ENCODE results near the gene SYNGR1. TPM values are rescaled to one million over a fixed set of nuclear protein-coding genes. Genes with fewer than 3 reads are reported as not detected.

Gene SYNGR1
- total RNA-seq, 1 donor from 2014 or later = 11.0 TPM

- peaks cover 25% of the 10 kb centered on the region for H4K20me1 ChIP-seq (ENCODE audit: low read depth)
- H3K27me3 Mint-ChIP-seq (ENCODE audit: insufficient read depth, low read depth) = peaks cover 4% of the 10 kb centered on the region
- no peak overlapping the region for H3K27ac ChIP-seq
- H3K27me3 ChIP-seq = no peaks in the 10 kb centered on the region
- H3K4me3 Mint-ChIP-seq = no peak overlapping the region
- peaks cover 29% of the 10 kb centered on the region for H3K4me1 Mint-ChIP-seq
- DNase-seq (ENCODE audit: low spot score) = no peak
- H3F3A ChIP-seq (ENCODE audit: low read depth) = peaks cover 8% of the 10 kb centered on the region
- no peak overlapping the region for H3K9ac ChIP-seq
- peaks cover 5% of the 10 kb centered on the region for H3K36me3 Mint-ChIP-seq
- TF ChIP-seq CTCF (IDR thresholded peaks at IDR 0.05) (no peak), EZH2 (IDR thresholded peaks at IDR 0.05) (no peak), EZH2phosphoT487 (IDR thresholded peaks at IDR 0.05) (no peak)
- H3K79me2 ChIP-seq (ENCODE audit: low read depth) = no peaks in the 10 kb centered on the region
- H3K4me3 ChIP-seq = no peak overlapping the region
- H3K9me3 Mint-ChIP-seq = no peaks in the 10 kb centered on the region
- H3K4me2 ChIP-seq = no peak overlapping the region
- no peaks in the 10 kb centered on the region for H3K9me3 ChIP-seq (ENCODE audit: low read depth)
- peak overlapping the region; percentile 57 for H3K27ac Mint-ChIP-seq
- peaks cover 12% of the 10 kb centered on the region for H3K4me1 ChIP-seq
- no peak overlapping the region for H2AFZ ChIP-seq (replicated peaks)
- H3K36me3 ChIP-seq = no peaks in the 10 kb centered on the region
These were observed 18.7 kb downstream of the SYNGR1 start for GRCh38 chr22:39368461-39368911.

- Mint-ChIP-seq H3K27me3 (ENCODE audit: insufficient read depth, low read depth) (peaks cover 4% of the 10 kb centered on the region), H3K4me3 (no peak overlapping the region), H3K36me3 (peaks cover 5% of the 10 kb centered on the region), H3K27ac (no peak overlapping the region), H3K4me1 (peaks cover 25% of the 10 kb centered on the region), H3K9me3 (no peaks in the 10 kb centered on the region)
- Histone ChIP-seq H3K27ac (no peak overlapping the region), H3K36me3 (no peaks in the 10 kb centered on the region), H4K20me1 (ENCODE audit: low read depth) (peaks cover 18% of the 10 kb centered on the region), H3K9ac (no peak overlapping the region), H3K4me2 (no peak overlapping the region), H2AFZ (replicated peaks) (no peak overlapping the region), H3K4me1 (peaks cover 5% of the 10 kb centered on the region), H3K79me2 (ENCODE audit: low read depth) (no peaks in the 10 kb centered on the region), H3K27me3 (no peaks in the 10 kb centered on the region), H3F3A (ENCODE audit: low read depth) (peaks cover 2% of the 10 kb centered on the region), H3K4me3 (no peak overlapping the region), H3K9me3 (ENCODE audit: low read depth) (no peaks in the 10 kb centered on the region)
- TF ChIP-seq EZH2phosphoT487 (IDR thresholded peaks at IDR 0.05) (no peak), EZH2 (IDR thresholded peaks at IDR 0.05) (no peak), CTCF (IDR thresholded peaks at IDR 0.05) (no peak)
- no peak for DNase-seq (ENCODE audit: low spot score)
These were observed 19.4 kb downstream of the SYNGR1 start for GRCh38 chr22:39369186-39369585.

GRCh38 chr22:39369586-39369985 is 19.8 kb downstream of the SYNGR1 start:
- H3K9ac ChIP-seq = no peak overlapping the region
- TF ChIP-seq EZH2phosphoT487 (IDR thresholded peaks at IDR 0.05) (no peak), CTCF (IDR thresholded peaks at IDR 0.05) (no peak), EZH2 (IDR thresholded peaks at IDR 0.05) (no peak)
- no peak overlapping the region for H3K4me3 ChIP-seq
- H3K27ac Mint-ChIP-seq = no peak overlapping the region
- peaks cover 21% of the 10 kb centered on the region for H3K4me1 Mint-ChIP-seq
- no peak overlapping the region for H2AFZ ChIP-seq (replicated peaks)
- H3K4me3 Mint-ChIP-seq = no peak overlapping the region
- no peaks in the 10 kb centered on the region for H3F3A ChIP-seq (ENCODE audit: low read depth)
- H3K36me3 Mint-ChIP-seq = peaks cover 5% of the 10 kb centered on the region
- no peak for DNase-seq (ENCODE audit: low spot score)
- H3K4me1 ChIP-seq = peaks cover under 1% of the 10 kb centered on the region
- H4K20me1 ChIP-seq (ENCODE audit: low read depth) = peaks cover 14% of the 10 kb centered on the region
- no peak overlapping the region for H3K4me2 ChIP-seq
- H3K9me3 Mint-ChIP-seq = no peaks in the 10 kb centered on the region
- H3K36me3 ChIP-seq = no peaks in the 10 kb centered on the region
- no peaks in the 10 kb centered on the region for H3K27me3 ChIP-seq
- H3K9me3 ChIP-seq (ENCODE audit: low read depth) = no peaks in the 10 kb centered on the region
- peaks cover 4% of the 10 kb centered on the region for H3K27me3 Mint-ChIP-seq (ENCODE audit: insufficient read depth, low read depth)
- no peaks in the 10 kb centered on the region for H3K79me2 ChIP-seq (ENCODE audit: low read depth)
- H3K27ac ChIP-seq = no peak overlapping the region
